ENCODE results near the gene C9orf43.
"Not testable (repeated sequence)": the region's sequence is repeated elsewhere in the genome, so short reads cannot be mapped to it uniquely, and the experiment has no call there.

The C9orf43 gene, protein sequence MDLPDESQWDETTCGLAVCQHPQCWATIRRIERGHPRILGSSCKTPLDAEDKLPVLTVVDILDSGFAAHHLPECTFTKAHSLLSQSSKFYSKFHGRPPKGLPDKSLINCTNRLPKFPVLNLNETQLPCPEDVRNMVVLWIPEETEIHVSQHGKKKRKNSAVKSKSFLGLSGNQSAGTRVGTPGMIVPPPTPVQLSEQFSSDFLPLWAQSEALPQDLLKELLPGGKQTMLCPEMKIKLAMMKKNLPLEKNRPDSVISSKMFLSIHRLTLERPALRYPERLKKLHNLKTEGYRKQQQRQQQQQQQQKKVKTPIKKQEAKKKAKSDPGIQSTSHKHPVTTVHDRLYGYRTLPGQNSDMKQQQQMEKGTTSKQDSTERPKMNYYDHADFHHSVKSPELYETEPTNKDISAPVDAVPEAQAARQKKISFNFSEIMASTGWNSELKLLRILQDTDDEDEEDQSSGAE

GRCh38 chr9:113410207-113410864 lies at the start of gene C9orf43, which contains the start of gene POLE3:
Gene C9orf43, plus strand, starts transcription at chr9:113410747. Its CDS starts 2,747 bp downstream, at chr9:113413494.
Gene POLE3, minus strand, starts transcription at chr9:113410675. Its CDS starts 382 bp downstream, at chr9:113410293.
- Histone ChIP-seq H3K27me3 (ENCODE audit: low read depth, low read length) (no peaks in the 10 kb centered on the region), H3K4me1 (ENCODE audit: control insufficient read depth in 1 of 2, insufficient read depth in 2 of 2, low read length in 2 of 2) (peaks cover 4 to 21% of the 10 kb centered on the region in 2 donors), H3K36me3 (ENCODE audit: control insufficient read depth in 1 of 2, insufficient read depth in 2 of 2, low read length in 2 of 2) (peaks cover 13 to 26% of the 10 kb centered on the region in 2 donors), H3K4me3 (ENCODE audit: low read depth in 1 of 2, low read length in 2 of 2) (peak within 1 kb of the TSS; percentile 97 to 99), H3K27ac (ENCODE audit: low read length) (peak within 1 kb of the TSS; percentile 99), H3K9me3 (ENCODE audit: control insufficient read depth in 1 of 2, low read length in 2 of 2) (no peaks in the 10 kb centered on the region)

DNA sequence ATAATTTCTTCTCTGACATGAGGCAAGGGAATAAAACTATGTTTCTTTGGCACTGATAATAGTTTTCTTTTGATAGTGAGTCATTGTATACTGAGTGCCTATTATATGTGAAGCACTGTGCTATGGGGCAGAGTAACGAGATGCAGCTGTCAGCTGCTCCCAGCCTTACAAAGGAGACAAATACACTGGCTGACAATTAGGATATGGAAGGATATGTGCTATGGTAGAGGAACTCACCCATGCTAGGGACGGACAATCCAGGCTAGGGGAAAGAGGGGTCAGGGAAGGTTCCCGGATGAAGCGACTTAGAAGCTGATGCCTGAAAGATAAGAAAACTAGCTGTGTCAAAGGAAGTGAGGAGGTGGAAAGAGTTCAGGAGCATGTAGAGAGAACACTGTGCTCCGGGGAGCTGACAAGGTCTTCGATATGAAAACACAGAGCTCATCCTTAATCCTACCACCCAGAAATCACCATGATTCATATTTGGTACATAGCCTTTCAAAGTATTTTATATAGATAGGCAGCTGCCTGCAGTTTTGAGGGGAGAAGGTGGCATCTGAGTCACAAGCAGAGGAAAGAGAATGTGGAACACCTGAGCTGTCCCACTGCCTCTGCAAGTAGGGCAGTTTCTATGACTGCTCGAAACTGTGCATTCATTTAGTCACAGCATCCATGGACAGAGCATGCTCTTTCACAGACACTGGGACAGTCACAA lies 49.1 kb upstream of the C9orf43 start:
- Histone ChIP-seq H3K27me3 (ENCODE audit: low read depth, low read length) (no peaks in the 10 kb centered on the region), H3K9me3 (ENCODE audit: control insufficient read depth in 1 of 2, low read length in 2 of 2) (no peaks in the 10 kb centered on the region), H3K27ac (ENCODE audit: low read length) (no peak overlapping the region), H3K36me3 (ENCODE audit: control insufficient read depth in 1 of 2, insufficient read depth in 2 of 2, low read length in 2 of 2) (no peaks in the 10 kb centered on the region), H3K4me3 (ENCODE audit: low read depth in 1 of 2, low read length in 2 of 2) (no peak overlapping the region), H3K4me1 (ENCODE audit: control insufficient read depth in 1 of 2, insufficient read depth in 2 of 2, low read length in 2 of 2) (no peaks in the 10 kb centered on the region)

DNA sequence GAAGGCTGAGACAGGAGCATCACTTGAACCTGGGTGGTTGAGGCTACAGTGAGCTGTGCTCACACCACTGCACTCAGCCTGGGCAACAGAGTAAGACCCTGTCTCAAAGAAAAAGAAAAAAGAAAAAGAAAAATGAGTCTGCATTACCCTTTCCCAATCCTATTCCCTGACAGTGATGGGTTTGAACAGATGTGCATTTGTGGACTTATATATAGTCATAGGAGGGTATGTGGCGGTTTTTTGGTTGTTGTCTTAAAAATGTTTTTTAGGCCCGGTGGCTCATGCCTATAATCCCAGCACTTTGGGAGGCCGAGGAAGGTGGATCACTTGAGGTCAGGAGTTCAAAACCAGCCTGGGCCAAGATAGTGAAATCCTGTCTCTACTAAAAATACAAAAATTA lies 47.2 kb upstream of the C9orf43 start:
- Histone ChIP-seq H3K27me3 (ENCODE audit: low read depth, low read length) (no peaks in the 10 kb centered on the region), H3K4me3 (ENCODE audit: low read depth in 1 of 2, low read length in 2 of 2) (no peak overlapping the region), H3K27ac (ENCODE audit: low read length) (no peak overlapping the region), H3K36me3 (ENCODE audit: control insufficient read depth in 1 of 2, insufficient read depth in 2 of 2, low read length in 2 of 2) (no peaks in the 10 kb centered on the region), H3K4me1 (ENCODE audit: control insufficient read depth in 1 of 2, insufficient read depth in 2 of 2, low read length in 2 of 2) (no peaks in the 10 kb centered on the region), H3K9me3 (ENCODE audit: control insufficient read depth in 1 of 2, low read length in 2 of 2) (no peaks in the 10 kb centered on the region)

DNA sequence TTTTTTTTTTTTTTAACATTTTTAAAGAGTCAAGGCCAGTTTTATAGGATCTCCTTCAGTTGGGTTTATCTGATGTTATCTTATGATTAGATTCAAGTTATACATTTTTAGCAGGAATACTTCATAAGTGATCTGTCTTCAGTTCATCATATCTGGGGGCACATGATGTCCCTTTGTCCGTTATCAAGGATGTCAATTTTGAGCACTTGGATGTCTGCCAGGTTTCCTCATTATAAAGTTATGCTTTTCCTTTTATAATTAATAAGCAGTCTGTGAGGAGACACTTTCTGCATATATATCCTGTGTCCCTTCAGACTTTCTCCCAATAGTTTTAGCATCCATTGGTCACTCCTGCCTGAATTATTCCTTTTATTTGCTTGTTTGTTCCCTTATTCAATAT lies 45.6 kb upstream of the C9orf43 start:
- H3K27ac ChIP-seq (ENCODE audit: low read length): no peak overlapping the region
- no peaks in the 10 kb centered on the region for H3K36me3 ChIP-seq (ENCODE audit: control insufficient read depth in 1 of 2, insufficient read depth in 2 of 2, low read length in 2 of 2)
- no peaks in the 10 kb centered on the region for H3K27me3 ChIP-seq (ENCODE audit: low read depth, low read length)
- no peaks in the 10 kb centered on the region for H3K4me1 ChIP-seq (ENCODE audit: control insufficient read depth in 1 of 2, insufficient read depth in 2 of 2, low read length in 2 of 2)
- no peak overlapping the region for H3K4me3 ChIP-seq (ENCODE audit: low read depth in 1 of 2, low read length in 2 of 2)
- no peaks in the 10 kb centered on the region for H3K9me3 ChIP-seq (ENCODE audit: control insufficient read depth in 1 of 2, low read length in 2 of 2)

- H3K4me3 ChIP-seq (ENCODE audit: low read depth in 1 of 2, low read length in 2 of 2); H3K36me3 ChIP-seq (ENCODE audit: control insufficient read depth in 1 of 2, insufficient read depth in 2 of 2, low read length in 2 of 2); H3K27me3 ChIP-seq (ENCODE audit: low read depth, low read length); H3K27ac ChIP-seq (ENCODE audit: low read length); H3K4me1 ChIP-seq (ENCODE audit: control insufficient read depth in 1 of 2, insufficient read depth in 2 of 2, low read length in 2 of 2); H3K9me3 ChIP-seq (ENCODE audit: control insufficient read depth in 1 of 2, low read length in 2 of 2): not testable (repeated sequence)
Measured at GRCh38 chr9:113365652-113366051, 44.9 kb upstream of the C9orf43 start.

GRCh38 chr9:113368348-113368981 lies 42.1 kb upstream of the C9orf43 start:
- no peak overlapping the region for H3K4me3 ChIP-seq (ENCODE audit: low read depth in 1 of 2, low read length in 2 of 2)
- no peaks in the 10 kb centered on the region for H3K4me1 ChIP-seq (ENCODE audit: control insufficient read depth in 1 of 2, insufficient read depth in 2 of 2, low read length in 2 of 2)
- no peaks in the 10 kb centered on the region for H3K27me3 ChIP-seq (ENCODE audit: low read depth, low read length)
- H3K9me3 ChIP-seq (ENCODE audit: control insufficient read depth in 1 of 2, low read length in 2 of 2): no peaks in the 10 kb centered on the region
- H3K36me3 ChIP-seq (ENCODE audit: control insufficient read depth in 1 of 2, insufficient read depth in 2 of 2, low read length in 2 of 2): peaks cover 6 to 9% of the 10 kb centered on the region in 2 donors
- no peak overlapping the region for H3K27ac ChIP-seq (ENCODE audit: low read length)

DNA sequence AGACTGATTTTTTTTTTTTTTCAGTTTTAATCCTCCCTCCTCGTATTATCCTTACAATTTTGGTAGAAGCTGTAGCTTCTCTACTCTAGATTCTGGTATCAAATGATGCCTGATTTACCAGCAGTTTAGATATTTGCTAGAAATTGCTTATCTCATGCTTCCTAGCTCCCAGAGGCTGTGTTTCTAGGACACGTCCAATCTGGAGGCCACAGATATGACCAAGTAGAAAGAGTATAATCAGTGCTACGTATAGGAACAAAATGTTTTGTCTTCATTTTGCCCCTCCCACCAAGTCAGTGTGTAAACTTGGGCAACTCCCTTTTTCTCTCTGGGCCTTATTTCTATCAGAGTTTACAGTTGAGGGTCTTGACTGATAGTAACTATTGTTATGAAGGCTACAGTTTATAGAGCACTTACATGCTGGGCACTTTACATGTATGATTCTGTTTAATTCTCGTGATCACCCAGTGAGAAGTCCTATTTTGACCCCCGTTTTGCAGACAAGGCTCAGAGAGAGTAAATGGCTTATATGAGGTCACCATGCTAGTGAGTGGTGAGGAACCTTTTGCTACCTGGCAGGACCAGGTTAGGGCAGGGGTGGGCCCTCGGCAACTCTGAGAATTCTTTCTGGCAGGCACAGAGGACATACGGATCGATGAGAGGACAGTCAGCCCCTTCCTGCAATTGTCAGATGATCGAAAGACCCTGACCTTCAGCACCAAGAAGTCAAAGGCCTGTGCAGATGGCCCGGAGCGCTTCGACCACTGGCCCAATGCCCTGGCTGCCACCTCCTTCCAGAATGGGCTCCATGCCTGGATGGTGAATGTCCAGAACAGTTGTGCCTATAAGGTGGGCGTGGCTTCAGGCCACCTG lies 41.3 kb upstream of the C9orf43 start:
- Histone ChIP-seq H3K4me3 (ENCODE audit: low read depth in 1 of 2, low read length in 2 of 2) (no peak overlapping the region), H3K36me3 (ENCODE audit: control insufficient read depth in 1 of 2, insufficient read depth in 2 of 2, low read length in 2 of 2) (peaks cover 8 to 17% of the 10 kb centered on the region in 2 donors), H3K9me3 (ENCODE audit: control insufficient read depth in 1 of 2, low read length in 2 of 2) (no peaks in the 10 kb centered on the region), H3K4me1 (ENCODE audit: control insufficient read depth in 1 of 2, insufficient read depth in 2 of 2, low read length in 2 of 2) (no peaks in the 10 kb centered on the region), H3K27me3 (ENCODE audit: low read depth, low read length) (no peaks in the 10 kb centered on the region), H3K27ac (ENCODE audit: low read length) (no peak overlapping the region)

- Histone ChIP-seq H3K4me3 (ENCODE audit: low read depth in 1 of 2, low read length in 2 of 2) (no peak overlapping the region), H3K4me1 (ENCODE audit: control insufficient read depth in 1 of 2, insufficient read depth in 2 of 2, low read length in 2 of 2) (no peaks in the 10 kb centered on the region), H3K9me3 (ENCODE audit: control insufficient read depth in 1 of 2, low read length in 2 of 2) (no peaks in the 10 kb centered on the region), H3K27me3 (ENCODE audit: low read depth, low read length) (no peaks in the 10 kb centered on the region), H3K36me3 (ENCODE audit: control insufficient read depth in 1 of 2, insufficient read depth in 2 of 2, low read length in 2 of 2) (peaks cover 11 to 20% of the 10 kb centered on the region in 2 donors), H3K27ac (ENCODE audit: low read length) (no peak overlapping the region)
Measured at GRCh38 chr9:113369855-113370140, 40.7 kb upstream of the C9orf43 start.

- H3K9me3 ChIP-seq (ENCODE audit: control insufficient read depth in 1 of 2, low read length in 2 of 2): no peaks in the 10 kb centered on the region
- H3K27ac ChIP-seq (ENCODE audit: low read length): no peak overlapping the region
- H3K36me3 ChIP-seq (ENCODE audit: control insufficient read depth in 1 of 2, insufficient read depth in 2 of 2, low read length in 2 of 2): peaks cover 11 to 20% of the 10 kb centered on the region in 2 donors
- H3K4me1 ChIP-seq (ENCODE audit: control insufficient read depth in 1 of 2, insufficient read depth in 2 of 2, low read length in 2 of 2): peaks cover 0 to 8% of the 10 kb centered on the region in 2 donors
- no peak overlapping the region for H3K4me3 ChIP-seq (ENCODE audit: low read depth in 1 of 2, low read length in 2 of 2)
- no peaks in the 10 kb centered on the region for H3K27me3 ChIP-seq (ENCODE audit: low read depth, low read length)
Measured at GRCh38 chr9:113370806-113371325, 39.7 kb upstream of the C9orf43 start.

- Histone ChIP-seq H3K27ac (ENCODE audit: low read length) (no peak overlapping the region), H3K4me3 (ENCODE audit: low read depth in 1 of 2, low read length in 2 of 2) (no peak overlapping the region), H3K27me3 (ENCODE audit: low read depth, low read length) (no peaks in the 10 kb centered on the region), H3K4me1 (ENCODE audit: control insufficient read depth in 1 of 2, insufficient read depth in 2 of 2, low read length in 2 of 2) (peaks cover 0 to 9% of the 10 kb centered on the region in 2 donors), H3K36me3 (ENCODE audit: control insufficient read depth in 1 of 2, insufficient read depth in 2 of 2, low read length in 2 of 2) (peaks cover 11 to 20% of the 10 kb centered on the region in 2 donors), H3K9me3 (ENCODE audit: control insufficient read depth in 1 of 2, low read length in 2 of 2) (no peaks in the 10 kb centered on the region)
Measured at GRCh38 chr9:113372059-113372458, 38.5 kb upstream of the C9orf43 start.
